ENCODE results near the gene RAD51B. TPM values are rescaled to one million over a fixed set of nuclear protein-coding genes. Genes with fewer than 3 reads are reported as not detected.

Gene RAD51B
- total RNA-seq, 4 donors from 2014 or later, result 5.0 to 31.8 (median 20.6) TPM

GRCh38 chr14:68345738-68346137 is 526.2 kb downstream of the RAD51B start:
- 93% methylated on average over 4 of the region's 4 CpGs; no CpG with 5 or more reads in 1 of the 2 donors for WGBS, 2 donors (ENCODE audit: low coverage in 1 of 2)
- in situ Hi-C loops (cut with MboI; ENCODE audit: low pct_ligation_motif_present in 1 of 4, low pct_unique_long_range_greater_than_20kb in 1 of 4, low sequenced_read_pairs in 3 of 4), result no loop called here
- no peaks in the 10 kb centered on the region for H3K27me3 ChIP-seq
- no peaks in the 10 kb centered on the region for H3K36me3 ChIP-seq
- peaks cover 3 to 28% (median 6%) of the 10 kb centered on the region in 4 donors for H3K4me1 ChIP-seq
- no peak for DNase-seq
- no peaks in the 10 kb centered on the region for H3K9me3 ChIP-seq
- no peak overlapping the region for H3K4me3 ChIP-seq
- intact Hi-C loops (cut with DNase I; ENCODE audit: low total_unique reads), result no loop called here
- TF ChIP-seq CTCF (IDR thresholded peaks at IDR 0.05) (no peak), EP300 (IDR thresholded peaks at IDR 0.05; ENCODE audit: low read depth) (no peak)
- no peak overlapping the region for H3K27ac ChIP-seq

DNA sequence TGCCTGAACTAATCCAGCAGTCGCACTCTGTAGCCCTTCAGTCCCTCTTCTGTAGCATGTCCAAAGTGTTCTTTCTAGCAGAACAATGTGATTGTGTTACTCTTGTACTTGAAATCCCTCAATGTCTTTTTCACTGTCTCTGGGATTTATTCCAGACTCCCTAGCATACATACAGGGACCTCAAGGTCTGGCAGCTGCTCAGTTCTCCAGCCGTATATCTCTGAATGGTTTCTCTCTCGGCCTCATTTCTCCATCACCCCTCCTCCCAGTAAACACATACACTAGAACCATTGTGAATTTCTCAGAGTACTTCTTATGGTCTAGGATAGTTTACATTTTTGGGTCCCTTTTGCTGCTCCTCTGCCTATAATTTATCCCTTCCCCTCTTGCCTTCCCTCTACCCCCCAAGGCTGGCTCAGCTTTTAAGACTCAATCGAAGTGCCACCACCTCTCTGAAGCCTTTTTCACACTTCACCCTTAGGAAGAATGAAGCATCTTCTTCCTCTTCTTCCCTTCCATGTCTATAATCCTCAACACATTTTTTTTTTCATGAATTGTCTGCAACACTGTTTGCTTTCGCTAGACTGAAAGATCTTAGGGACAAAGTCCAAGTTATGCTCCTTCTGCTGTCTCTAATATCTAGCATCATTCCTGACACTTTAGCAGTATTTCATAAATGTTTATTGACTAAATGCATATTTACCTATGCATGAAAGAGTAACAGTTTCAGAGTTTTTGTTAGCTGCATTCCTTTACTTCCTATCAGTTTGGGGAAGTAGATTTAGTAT is 527.2 kb downstream of the RAD51B start:
- Histone ChIP-seq H3K27me3 (no peaks in the 10 kb centered on the region), H3K9me3 (no peaks in the 10 kb centered on the region), H3K4me3 (no peak overlapping the region), H3K36me3 (no peaks in the 10 kb centered on the region), H3K27ac (peak overlapping the region in 1 of 4 donors; percentile 15), H3K4me1 (peaks cover 3 to 21% (median 6%) of the 10 kb centered on the region in 4 donors)
- no peak for DNase-seq
- in situ Hi-C loops (cut with MboI; ENCODE audit: low pct_ligation_motif_present in 1 of 4, low pct_unique_long_range_greater_than_20kb in 1 of 4, low sequenced_read_pairs in 3 of 4) (no loop called here), intact Hi-C loops (cut with DNase I; ENCODE audit: low total_unique reads) (no loop called here)
- WGBS, 2 donors (ENCODE audit: low coverage in 1 of 2), result 71 to 79% methylated on average over 4 to 5 of the region's 5 CpGs
- no peak for TF ChIP-seq CTCF (IDR thresholded peaks at IDR 0.05)
- no peak for TF ChIP-seq POLR2A (IDR thresholded peaks at IDR 0.05)
- TF ChIP-seq POLR2AphosphoS5 (IDR thresholded peaks at IDR 0.05), result no peak

DNA sequence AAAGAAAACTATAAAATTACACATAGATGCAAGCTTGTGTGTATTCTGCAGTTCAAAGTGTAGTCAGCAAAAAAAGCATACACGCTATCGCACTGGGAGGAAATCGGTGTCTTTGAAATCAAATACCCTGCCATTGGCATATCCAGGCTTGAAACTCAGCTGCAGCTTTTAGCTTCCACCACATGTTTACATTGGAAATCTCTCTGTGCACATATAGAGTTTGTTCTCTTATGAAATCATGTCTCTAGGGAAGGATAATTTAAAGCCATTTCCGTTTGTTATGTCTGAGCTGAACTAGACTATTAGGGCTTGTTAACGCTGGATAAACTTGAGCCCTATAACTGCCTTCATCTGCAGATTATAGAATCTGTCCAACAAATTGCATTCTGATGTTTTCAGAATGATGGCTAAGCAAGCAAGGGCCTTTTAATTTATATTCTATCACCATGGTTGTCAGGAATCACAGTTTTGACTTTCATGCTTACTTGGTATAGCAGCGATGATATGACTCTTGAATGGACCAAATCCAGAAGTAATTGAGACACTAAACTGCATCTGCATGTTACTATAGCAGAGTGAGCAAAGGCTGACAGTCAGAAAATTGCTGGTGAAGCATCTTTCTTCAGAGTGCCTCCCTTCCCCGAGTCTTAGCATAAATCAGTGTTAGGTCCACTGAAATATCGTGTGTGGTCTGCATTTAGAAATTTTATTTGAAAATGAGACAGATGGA is 530.5 kb downstream of the RAD51B start:
- intact Hi-C loops (cut with DNase I; ENCODE audit: low total_unique reads) (no loop called here), in situ Hi-C loops (cut with MboI; ENCODE audit: low pct_ligation_motif_present in 1 of 4, low pct_unique_long_range_greater_than_20kb in 1 of 4, low sequenced_read_pairs in 3 of 4) (no loop called here)
- no peaks in the 10 kb centered on the region for H3K9me3 ChIP-seq
- H3K4me3 ChIP-seq, result no peak overlapping the region
- peaks cover 3 to 13% (median 6%) of the 10 kb centered on the region in 4 donors for H3K4me1 ChIP-seq
- H3K27me3 ChIP-seq, result no peaks in the 10 kb centered on the region
- DNase-seq, result no peak
- no peaks in the 10 kb centered on the region for H3K36me3 ChIP-seq
- H3K27ac ChIP-seq, result peak overlapping the region in 1 of 4 donors; percentile 4
- 26 to 53% methylated on average over 5 to 8 of the region's 8 CpGs for WGBS, 2 donors (ENCODE audit: low coverage in 1 of 2)
- TF ChIP-seq EP300 (IDR thresholded peaks at IDR 0.05; ENCODE audit: low read depth) (no peak), POLR2AphosphoS5 (IDR thresholded peaks at IDR 0.05) (no peak), POLR2A (IDR thresholded peaks at IDR 0.05) (no peak), CTCF (IDR thresholded peaks at IDR 0.05) (no peak)

- 83 to 86% methylated on average over 2 of the region's 2 CpGs for WGBS, 2 donors (ENCODE audit: low coverage in 1 of 2)
- no peak for DNase-seq
- H3K27ac ChIP-seq, result no peak overlapping the region
- H3K4me3 ChIP-seq, result no peak overlapping the region
- intact Hi-C loops (cut with DNase I; ENCODE audit: low total_unique reads) (no loop called here), in situ Hi-C loops (cut with MboI; ENCODE audit: low pct_ligation_motif_present in 1 of 4, low pct_unique_long_range_greater_than_20kb in 1 of 4, low sequenced_read_pairs in 3 of 4) (no loop called here)
- no peaks in the 10 kb centered on the region for H3K27me3 ChIP-seq
- no peak for TF ChIP-seq POLR2A (IDR thresholded peaks at IDR 0.05)
- TF ChIP-seq CTCF (IDR thresholded peaks at IDR 0.05), result no peak
- TF ChIP-seq EP300 (IDR thresholded peaks at IDR 0.05; ENCODE audit: low read depth), result no peak
- TF ChIP-seq POLR2AphosphoS5 (IDR thresholded peaks at IDR 0.05), result no peak
- H3K4me1 ChIP-seq, result peaks cover 11 to 16% (median 14%) of the 10 kb centered on the region in 4 donors
- no peaks in the 10 kb centered on the region for H3K36me3 ChIP-seq
- no peaks in the 10 kb centered on the region for H3K9me3 ChIP-seq
These were observed 535.8 kb downstream of the RAD51B start for GRCh38 chr14:68355415-68355814.
